B cell (primary cell): ENCODE data around the gene EAPP. TPM values are rescaled to one million over a fixed set of nuclear protein-coding genes. Genes with fewer than 3 reads are reported as not detected.

ENCODE experiments used
- ATAC-seq: fragments of 200-7000 bp; cut with Tn5 transposase; one replicate; pipeline ENCODE4 v1.10.0; 2021; ENCODE audit warnings: low read depth, mild to moderate bottlenecking, moderate number of reproducible peaks, moderate library complexity
- CTCF ChIA-PET: fragments of 350-600 bp; sonication (Branson Sonifier 250); formaldehyde crosslinking; loops from one replicate; lab custom pipeline; 2021; ENCODE audit warnings: antibody characterized with exemption, inconsistent platforms; lab: Charles Lee
- POLR2A ChIA-PET: fragments of 350-600 bp; sonication (Branson Sonifier 250); formaldehyde crosslinking; loops from one replicate; lab custom pipeline; 2021; ENCODE audit warnings: antibody characterized with exemption; lab: Charles Lee
- DNase-seq: peaks from one replicate; pipeline ENCODE4 v3.0.0; 2013
- H2AFZ ChIP-seq: 2 replicates; pipeline ENCODE4 v1.6.1; 2012; ENCODE audit warnings: mild to moderate bottlenecking, low read depth, low read length; ENCODE audit not compliant: insufficient read depth, poor library complexity, severe bottlenecking
- H3K27ac ChIP-seq, 2 donors: 1 replicate in 1 of 2; 2 replicates in 1 of 2; pipeline ENCODE4 v1.5.1; 2012 to 2013; ENCODE audit warnings: low read length in 2 of 2, mild to moderate bottlenecking in 2 of 2, moderate library complexity in 1 of 2
- H3K27me3 ChIP-seq, 4 experiments: fragments of 200-600 bp in 1 of 4; sonication (generic) in 1 of 4; replicated peaks in 1 of 4; 1 replicate in 2 of 4; 2 replicates in 2 of 4; pipeline versions ENCODE4 v1.6.1 to v1.7.0; 2013 to 2016; ENCODE audit warnings: low read length in 3 of 4, mild to moderate bottlenecking in 2 of 4, mixed read lengths in 1 of 4, moderate library complexity in 1 of 4; ENCODE audit not compliant: insufficient read depth in 4 of 4, control insufficient read depth in 3 of 4; ENCODE audit errors: control extremely low read depth in 1 of 4
- H3K36me3 ChIP-seq, 2 experiments: replicated peaks in 1 of 2; 1 replicate in 1 of 2; 2 replicates in 1 of 2; pipeline versions ENCODE4 v1.6.1 to v1.7.1; 2013; ENCODE audit warnings: low read length in 1 of 2; ENCODE audit not compliant: insufficient read depth in 2 of 2, control insufficient read depth in 1 of 2; ENCODE audit errors: control extremely low read depth in 1 of 2, extremely low read depth in 1 of 2
- H3K4me1 ChIP-seq, 2 donors: fragments of 200-600 bp in 1 of 2; sonication (generic) in 1 of 2; 1 replicate in 1 of 2; 2 replicates in 1 of 2; pipeline versions ENCODE4 v1.5.1 to v1.6.1; 2013 to 2017; ENCODE audit warnings: low read length in 2 of 2; ENCODE audit not compliant: control insufficient read depth in 2 of 2, insufficient read depth in 2 of 2
- H3K4me2 ChIP-seq: replicated peaks from 2 replicates; pipeline ENCODE3; 2012; ENCODE audit warnings: mild to moderate bottlenecking, low read depth, low read length; ENCODE audit not compliant: poor library complexity, severe bottlenecking
- H3K4me3 ChIP-seq, 5 experiments: fragments of 200-600 bp in 1 of 5; sonication (generic) in 1 of 5; 1 replicate in 3 of 5; 2 replicates in 2 of 5; pipeline versions ENCODE4 v1.5.1 to v1.7.0; 2011 to 2016; ENCODE audit warnings: low read length in 4 of 5, mild to moderate bottlenecking in 4 of 5, low read depth in 2 of 5, control low read depth in 1 of 5, moderate library complexity in 1 of 5; ENCODE audit not compliant: insufficient read depth in 1 of 5; ENCODE audit errors: control extremely low read depth in 1 of 5, extremely low read depth in 1 of 5
- H3K79me2 ChIP-seq: fragments of 200-600 bp; sonication (generic); one replicate; pipeline ENCODE4 v1.6.0; 2016; ENCODE audit warnings: low read length; ENCODE audit not compliant: control insufficient read depth, insufficient read depth
- H3K9ac ChIP-seq: fragments of 200-600 bp; sonication (generic); 2 replicates; pipeline ENCODE4 v1.6.1; 2017; ENCODE audit warnings: mild to moderate bottlenecking, low read length, moderate library complexity
- H3K9me3 ChIP-seq, 3 donors: one replicate each; pipeline versions ENCODE4 v1.6.1 to v1.7.1; 2013; ENCODE audit warnings: low read length in 2 of 3; ENCODE audit not compliant: control insufficient read depth in 2 of 3, insufficient read depth in 1 of 3; ENCODE audit errors: control extremely low read depth in 1 of 3
- H4K20me1 ChIP-seq: 2 replicates; pipeline ENCODE4 v1.6.0; 2012; ENCODE audit warnings: mild to moderate bottlenecking, low read length; ENCODE audit not compliant: insufficient read depth, control insufficient read depth, poor library complexity, severe bottlenecking
- H3K27ac Mint-ChIP-seq: one replicate; pipeline ENCODE4 v1.8.0; 2021; ENCODE audit warnings: mixed read lengths
- H3K27me3 Mint-ChIP-seq: one replicate; pipeline ENCODE4 v1.8.0; 2021; ENCODE audit warnings: mixed read lengths
- H3K4me1 Mint-ChIP-seq: one replicate; pipeline ENCODE4 v1.8.0; 2021; ENCODE audit warnings: mixed read lengths
- H3K4me3 Mint-ChIP-seq: one replicate; pipeline ENCODE4 v1.8.0; 2021; ENCODE audit warnings: mixed read lengths
- H3K9me3 Mint-ChIP-seq: one replicate; pipeline ENCODE4 v1.8.0; 2022; ENCODE audit warnings: mixed read lengths; ENCODE audit not compliant: insufficient read depth
- CTCF ChIP-seq: fragments of 200-600 bp; IDR thresholded peaks from one replicate; pipeline ENCODE4 v1.8.0; 2022; ENCODE audit warnings: antibody characterized with exemption, mild to moderate bottlenecking
- EZH2 ChIP-seq: IDR thresholded peaks from 2 replicates; pipeline ENCODE4 v1.6.1; 2012; ENCODE audit warnings: borderline replicate concordance, low read depth, mild to moderate bottlenecking, moderate library complexity, low read length; ENCODE audit not compliant: insufficient read depth, poor library complexity, severe bottlenecking
- WGBS: methylation state at CpG from one replicate; pipeline ENCODE4 v1.1.5; 2013; ENCODE audit warnings: missing lambda C conversion rate; ENCODE audit not compliant: insufficient coverage; 5-methylcytosine and 5-hydroxymethylcytosine counted together
- intact Hi-C: fragments of 100-400 bp; cut with micrococcal nuclease; formaldehyde crosslinking; loops from one replicate; pipeline ENCODE4 v1.10.0; 2022
- polyA plus RNA-seq: library from polyadenylated mRNA; depleted of rRNA; stranded (reverse); fragments of >200 nt; gene quantifications from 2 replicates; pipeline ENCODE4 v1.2.3, GENCODE V29; 2012
- total RNA-seq, 2 donors: library from RNA; stranded (reverse); fragments of 120-200 nt in 1 of 2; gene quantifications; 1 replicate in 1 of 2; 2 replicates in 1 of 2; pipeline versions ENCODE4 v1.2.3 to v1.2.4, GENCODE V29; 2013 to 2022

The EAPP gene
- total and polyA plus RNA-seq, 2 donors (not counting 1 experiment from before 2014, with no cell fraction given): 36.2 to 58.0 TPM

- H3K27me3 Mint-ChIP-seq: no peaks in the 10 kb centered on the region
- TF ChIP-seq EZH2 (no peak), CTCF (no peak)
- H3K36me3 ChIP-seq: peaks cover 3 to 52% of the 10 kb centered on the region in 2 experiments
- no peaks in the 10 kb centered on the region for H3K9me3 Mint-ChIP-seq
- no peak for ATAC-seq
- DNase-seq: no peak
- no peak overlapping the region for H3K4me3 ChIP-seq
- H3K9me3 ChIP-seq: no peaks in the 10 kb centered on the region
- no peaks in the 10 kb centered on the region for H3K4me1 Mint-ChIP-seq
- H3K27ac Mint-ChIP-seq: no peak overlapping the region
- WGBS: 94% methylated on average over 2 of the region's 6 CpGs
- H3K79me2 ChIP-seq: peaks cover 6% of the 10 kb centered on the region
- intact Hi-C loops: no loop called here
- H3K4me1 ChIP-seq: no peaks in the 10 kb centered on the region
- no peak overlapping the region for H2AFZ ChIP-seq
- no peak overlapping the region for H3K27ac ChIP-seq
- H3K4me2 ChIP-seq: no peak overlapping the region
- no peaks in the 10 kb centered on the region for H4K20me1 ChIP-seq
- H3K4me3 Mint-ChIP-seq: no peak overlapping the region
- ChIA-PET POLR2A (no interaction called here), CTCF (no interaction called here)
- no peaks in the 10 kb centered on the region for H3K27me3 ChIP-seq
- H3K9ac ChIP-seq: no peak overlapping the region
These were observed 44.0 kb upstream of the EAPP start for GRCh38 chr14:34583525-34583924.

GRCh38 chr14:34582117-34582680, 42.7 kb upstream of the EAPP start:
- ChIA-PET POLR2A (no interaction called here), CTCF (no interaction called here)
- H3K36me3 ChIP-seq: peaks cover 4 to 54% of the 10 kb centered on the region in 2 experiments

More at GRCh38 chr14:34582117-34582680, 42.7 kb upstream of the EAPP start:
- H3K4me2 ChIP-seq: no peak overlapping the region
- H3K9me3 Mint-ChIP-seq: no peaks in the 10 kb centered on the region
- no peak overlapping the region for H3K27ac Mint-ChIP-seq
- H3K4me1 Mint-ChIP-seq: no peaks in the 10 kb centered on the region
- no peaks in the 10 kb centered on the region for H4K20me1 ChIP-seq
- peaks cover 2% of the 10 kb centered on the region for H3K79me2 ChIP-seq
- no peak overlapping the region for H3K27ac ChIP-seq
- no peaks in the 10 kb centered on the region for H3K27me3 ChIP-seq
- no peaks in the 10 kb centered on the region for H3K27me3 Mint-ChIP-seq
- no peak for TF ChIP-seq CTCF
- TF ChIP-seq EZH2: no peak
- no peaks in the 10 kb centered on the region for H3K4me1 ChIP-seq
- H3K9ac ChIP-seq: no peak overlapping the region
- H3K9me3 ChIP-seq: no peaks in the 10 kb centered on the region
- no peak overlapping the region for H3K4me3 Mint-ChIP-seq
- no peak overlapping the region for H3K4me3 ChIP-seq
- ATAC-seq (no peak), DNase-seq (no peak)
- intact Hi-C loops: no loop called here
- H2AFZ ChIP-seq: no peak overlapping the region
- WGBS: 100% methylated on average over 6 of the region's 11 CpGs
